GM18526 (cell line): ENCODE measurements around the gene LGI2.

Source experiments
- POLR2A ChIP-seq: IDR thresholded peaks from 3 replicates; pipeline ENCODE4 v1.6.1; 2011; ENCODE audit not compliant: insufficient read length; ENCODE audit errors: extremely low read depth

The LGI2 gene

GRCh38 chr4:24966076-24966475 is 64.7 kb downstream of the LGI2 start:
- no peak for TF ChIP-seq POLR2A

GRCh38 chr4:24965627-24966026 is 65.1 kb downstream of the LGI2 start:
- no peak for TF ChIP-seq POLR2A

- no peak for TF ChIP-seq POLR2A
These were observed 67.5 kb downstream of the LGI2 start for GRCh38 chr4:24963277-24963676.

DNA sequence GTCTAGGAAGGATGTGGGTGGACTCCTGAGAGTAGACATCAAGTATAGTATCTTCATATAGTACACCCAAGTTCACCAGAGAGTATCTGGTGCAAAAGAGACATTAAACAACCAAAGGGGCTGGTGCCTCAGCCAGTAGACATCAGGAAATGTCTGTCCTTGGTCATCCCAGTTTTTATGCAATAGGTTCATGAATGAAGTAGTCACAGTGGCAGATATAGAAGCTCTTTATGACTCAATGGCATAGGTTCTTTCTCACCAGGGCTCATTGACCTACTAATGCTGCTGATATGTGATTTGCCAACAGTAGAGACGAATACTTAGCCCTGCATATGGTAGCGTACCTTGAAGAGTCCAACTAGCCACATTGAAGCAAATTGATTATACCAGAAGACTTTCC is 72.9 kb downstream of the LGI2 start:
- no peak for TF ChIP-seq POLR2A

DNA sequence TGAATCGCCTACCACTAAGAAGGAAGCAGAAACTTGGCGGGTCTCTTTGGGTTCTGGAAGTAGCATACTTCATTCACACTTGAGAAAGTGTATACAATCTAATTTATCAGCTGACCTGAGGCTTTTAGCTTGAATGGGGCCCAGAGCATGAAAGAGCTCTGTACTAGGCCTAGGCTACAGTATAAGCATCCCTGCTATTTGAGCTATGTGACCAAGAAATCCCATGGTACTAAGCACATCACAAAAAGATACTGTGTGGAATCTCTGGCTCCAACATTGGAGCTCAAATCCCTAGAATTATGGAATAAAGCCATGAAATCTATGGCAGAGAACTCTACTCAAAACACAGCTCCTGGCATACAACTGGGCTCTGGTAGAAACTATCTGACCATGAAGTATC is 74.0 kb downstream of the LGI2 start:
- no peak for TF ChIP-seq POLR2A

DNA sequence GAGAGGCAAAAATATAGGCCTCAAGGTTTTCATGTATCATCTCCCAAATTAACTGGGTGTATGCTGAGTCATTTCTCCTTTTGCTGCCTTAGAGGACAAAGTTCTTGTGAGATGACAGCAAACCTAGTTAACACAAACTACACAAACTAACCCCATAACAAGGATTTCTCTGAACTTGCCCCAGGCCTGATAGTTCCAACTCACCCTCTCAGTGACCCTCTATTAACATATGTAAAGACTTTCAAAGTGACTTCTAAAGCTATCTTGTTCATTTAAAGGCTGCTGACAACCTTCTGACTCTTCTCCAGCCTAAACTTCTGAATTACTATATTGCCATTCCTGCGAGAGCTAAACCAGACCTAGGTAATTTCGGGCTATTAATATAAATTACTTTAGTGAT is 74.7 kb downstream of the LGI2 start:
- TF ChIP-seq POLR2A: no peak

DNA sequence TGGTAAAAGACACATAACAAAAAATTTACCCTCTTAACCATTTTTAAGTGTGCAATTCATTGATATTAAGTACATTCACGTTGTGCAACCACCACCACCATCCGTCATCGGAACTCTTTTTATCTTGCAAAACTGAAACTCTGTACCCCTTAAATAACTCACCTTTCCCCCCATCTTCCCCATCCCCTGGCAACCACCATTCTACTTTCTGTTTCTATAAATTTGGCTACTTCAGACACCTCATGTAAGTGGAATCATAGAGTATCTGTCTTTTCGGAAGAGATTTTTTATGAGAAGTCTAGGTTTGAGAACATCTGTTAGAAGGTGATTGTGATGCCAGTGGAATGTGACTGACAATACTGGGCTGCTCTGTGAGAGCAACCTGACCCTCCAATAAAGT is 78.1 kb downstream of the LGI2 start:
- no peak for TF ChIP-seq POLR2A

DNA sequence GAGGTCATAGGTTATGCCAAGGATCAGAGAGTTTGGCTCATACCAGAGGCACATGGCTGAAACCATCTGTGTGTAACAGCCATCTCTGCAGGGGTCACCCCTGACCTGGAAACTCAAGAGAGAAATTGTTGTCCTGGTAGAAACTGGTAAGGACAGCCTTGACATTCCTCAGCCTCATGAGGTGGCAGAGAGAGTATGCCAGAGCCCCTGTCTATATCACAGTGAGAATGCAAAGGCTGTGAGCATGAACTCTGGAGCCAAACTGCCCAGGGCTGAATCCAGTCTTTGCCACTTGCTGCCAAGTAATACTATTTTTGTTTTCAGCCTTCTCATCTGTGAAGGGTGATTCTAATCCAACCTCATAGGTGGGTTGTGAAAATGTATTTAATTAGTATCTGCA is 80.8 kb downstream of the LGI2 start:
- TF ChIP-seq POLR2A: no peak
